Suprapubic skin (tissue), 3 donors: ENCODE results near the gene DPH7.

Experiments
- POLR2A ChIP-seq, 2 donors: fragments of 450-650 bp; IDR thresholded peaks; one replicate each; pipeline ENCODE4 v1.6.1; 2017; ENCODE audit warnings: antibody characterized with exemption in 2 of 2, mild to moderate bottlenecking in 2 of 2, moderate library complexity in 2 of 2
- TF ChIP-seq, protein P1 (sequence below), 2 donors: fragments of 200-600 bp in 1 of 2; fragments of 450-650 bp in 1 of 2; sonication (generic) in 1 of 2; IDR thresholded peaks; one replicate each; pipeline ENCODE4 v1.5.1; 2016 to 2019; ENCODE audit warnings: antibody characterized with exemption in 2 of 2, mild to moderate bottlenecking in 1 of 2, moderate library complexity in 1 of 2

DNA sequence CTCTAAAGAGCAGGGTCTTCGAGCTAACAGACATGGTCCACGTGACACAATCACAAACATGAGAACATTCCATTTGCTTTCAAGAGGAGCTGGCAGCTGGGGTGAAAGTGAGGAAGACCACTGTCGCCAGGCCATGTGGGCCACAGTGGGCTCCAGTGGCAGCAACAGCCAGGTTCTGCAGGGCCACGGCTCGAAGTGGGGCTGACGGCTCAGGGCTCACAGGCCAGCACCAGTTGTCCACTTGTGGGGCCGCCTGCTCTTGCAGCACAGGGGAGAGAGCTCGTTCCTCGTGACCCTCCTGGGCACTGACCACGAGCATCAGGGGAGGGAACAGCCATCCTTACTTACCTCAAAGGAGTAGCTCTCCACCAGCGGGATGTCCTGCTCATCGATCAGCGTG is 9.6 kb upstream of the DPH7 start:
- TF ChIP-seq POLR2A (IDR thresholded peaks at IDR 0.05): no peak
- TF ChIP-seq, protein P1, sequence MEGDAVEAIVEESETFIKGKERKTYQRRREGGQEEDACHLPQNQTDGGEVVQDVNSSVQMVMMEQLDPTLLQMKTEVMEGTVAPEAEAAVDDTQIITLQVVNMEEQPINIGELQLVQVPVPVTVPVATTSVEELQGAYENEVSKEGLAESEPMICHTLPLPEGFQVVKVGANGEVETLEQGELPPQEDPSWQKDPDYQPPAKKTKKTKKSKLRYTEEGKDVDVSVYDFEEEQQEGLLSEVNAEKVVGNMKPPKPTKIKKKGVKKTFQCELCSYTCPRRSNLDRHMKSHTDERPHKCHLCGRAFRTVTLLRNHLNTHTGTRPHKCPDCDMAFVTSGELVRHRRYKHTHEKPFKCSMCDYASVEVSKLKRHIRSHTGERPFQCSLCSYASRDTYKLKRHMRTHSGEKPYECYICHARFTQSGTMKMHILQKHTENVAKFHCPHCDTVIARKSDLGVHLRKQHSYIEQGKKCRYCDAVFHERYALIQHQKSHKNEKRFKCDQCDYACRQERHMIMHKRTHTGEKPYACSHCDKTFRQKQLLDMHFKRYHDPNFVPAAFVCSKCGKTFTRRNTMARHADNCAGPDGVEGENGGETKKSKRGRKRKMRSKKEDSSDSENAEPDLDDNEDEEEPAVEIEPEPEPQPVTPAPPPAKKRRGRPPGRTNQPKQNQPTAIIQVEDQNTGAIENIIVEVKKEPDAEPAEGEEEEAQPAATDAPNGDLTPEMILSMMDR (IDR thresholded peaks at IDR 0.05): no peak
